CD4-positive, alpha-beta memory T cell (primary cell): ENCODE results near the gene PDE6B. TPM values are rescaled to one million over a fixed set of nuclear protein-coding genes. Genes with fewer than 3 reads are reported as not detected.

Source experiments
- CTCF ChIA-PET: fragments of 350-600 bp; sonication (Branson Sonifier 250); formaldehyde crosslinking; loops from one replicate; lab custom pipeline; 2021; ENCODE audit warnings: inconsistent platforms; ENCODE audit not compliant: partially characterized antibody; lab: Charles Lee
- POLR2A ChIA-PET: fragments of 350-600 bp; sonication (Branson Sonifier 250); formaldehyde crosslinking; loops from one replicate; lab custom pipeline; 2021; ENCODE audit not compliant: partially characterized antibody; lab: Charles Lee
- DNase-seq, 5 donors: peaks; one replicate each; pipeline versions ENCODE4 v3.0.0 to v3.0.0-alpha.2; 2020 to 2022; ENCODE audit warnings: mixed read lengths in 1 of 5
- H3K27ac ChIP-seq: one replicate; pipeline ENCODE4 v1.7.0; 2013; ENCODE audit warnings: low read depth, low read length
- H3K27me3 ChIP-seq: 2 replicates; pipeline ENCODE4 v1.7.0; 2013; ENCODE audit warnings: mild to moderate bottlenecking, low read length, moderate library complexity; ENCODE audit not compliant: insufficient read depth
- H3K36me3 ChIP-seq: 2 replicates; pipeline ENCODE4 v1.7.0; 2013; ENCODE audit warnings: mild to moderate bottlenecking, low read length, moderate library complexity; ENCODE audit not compliant: insufficient read depth
- H3K4me1 ChIP-seq: 2 replicates; pipeline ENCODE4 v1.7.0; 2013; ENCODE audit warnings: mild to moderate bottlenecking, low read length, moderate library complexity; ENCODE audit not compliant: insufficient read depth
- H3K4me3 ChIP-seq, 2 donors: one replicate each; pipeline ENCODE4 v1.7.0; 2013; ENCODE audit warnings: low read length in 2 of 2, mild to moderate bottlenecking in 1 of 2
- H3K9me3 ChIP-seq, 2 donors: one replicate each; pipeline ENCODE4 v1.7.0; 2013; ENCODE audit warnings: low read length in 2 of 2, control low read depth in 1 of 2; ENCODE audit not compliant: control insufficient read depth in 1 of 2
- H3K27ac Mint-ChIP-seq, 7 donors: one replicate each; pipeline ENCODE4 v1.8.0; 2020 to 2021; ENCODE audit warnings: mixed read lengths in 7 of 7, mild to moderate bottlenecking in 6 of 7, inconsistent platforms in 3 of 7, moderate library complexity in 3 of 7
- H3K27me3 Mint-ChIP-seq, 2 donors: one replicate each; pipeline ENCODE4 v1.8.0; 2020 to 2021; ENCODE audit warnings: mixed read lengths in 2 of 2
- H3K36me3 Mint-ChIP-seq, 2 donors: one replicate each; pipeline ENCODE4 v1.8.0; 2020 to 2021; ENCODE audit warnings: mixed read lengths in 2 of 2, inconsistent platforms in 1 of 2, mild to moderate bottlenecking in 1 of 2
- H3K4me1 Mint-ChIP-seq, 4 donors: one replicate each; pipeline ENCODE4 v1.8.0; 2020 to 2021; ENCODE audit warnings: mixed read lengths in 4 of 4, mild to moderate bottlenecking in 1 of 4
- H3K4me3 Mint-ChIP-seq, 8 donors: one replicate each; pipeline ENCODE4 v1.8.0; 2020 to 2021; ENCODE audit warnings: mixed read lengths in 8 of 8, mild to moderate bottlenecking in 7 of 8, moderate library complexity in 6 of 8, inconsistent platforms in 3 of 8
- H3K9me3 Mint-ChIP-seq, 8 donors: one replicate each; pipeline ENCODE4 v1.8.0; 2020 to 2021; ENCODE audit warnings: mixed read lengths in 8 of 8, mild to moderate bottlenecking in 5 of 8, inconsistent platforms in 3 of 8, moderate library complexity in 1 of 8
- intact Hi-C: fragments of 100-400 bp; cut with micrococcal nuclease; formaldehyde crosslinking; loops from one replicate; pipeline ENCODE4 v1.15.1; 2023
- polyA plus RNA-seq, 2 donors: library from polyadenylated mRNA; unstranded; fragments of 300-500 nt; fragmentation: Illumina TruSeq; gene quantifications; one replicate each; pipeline ENCODE4 v1.2.3, GENCODE V29; 2021
- total RNA-seq, 2 experiments: library from RNA; stranded (reverse); gene quantifications; one replicate each; pipeline ENCODE4 v1.2.3, GENCODE V29; 2021

PDE6B gene
- total and polyA plus RNA-seq, 4 experiments from 2014 or later = 15.3 to 17.6 (median 15.7) TPM

DNA sequence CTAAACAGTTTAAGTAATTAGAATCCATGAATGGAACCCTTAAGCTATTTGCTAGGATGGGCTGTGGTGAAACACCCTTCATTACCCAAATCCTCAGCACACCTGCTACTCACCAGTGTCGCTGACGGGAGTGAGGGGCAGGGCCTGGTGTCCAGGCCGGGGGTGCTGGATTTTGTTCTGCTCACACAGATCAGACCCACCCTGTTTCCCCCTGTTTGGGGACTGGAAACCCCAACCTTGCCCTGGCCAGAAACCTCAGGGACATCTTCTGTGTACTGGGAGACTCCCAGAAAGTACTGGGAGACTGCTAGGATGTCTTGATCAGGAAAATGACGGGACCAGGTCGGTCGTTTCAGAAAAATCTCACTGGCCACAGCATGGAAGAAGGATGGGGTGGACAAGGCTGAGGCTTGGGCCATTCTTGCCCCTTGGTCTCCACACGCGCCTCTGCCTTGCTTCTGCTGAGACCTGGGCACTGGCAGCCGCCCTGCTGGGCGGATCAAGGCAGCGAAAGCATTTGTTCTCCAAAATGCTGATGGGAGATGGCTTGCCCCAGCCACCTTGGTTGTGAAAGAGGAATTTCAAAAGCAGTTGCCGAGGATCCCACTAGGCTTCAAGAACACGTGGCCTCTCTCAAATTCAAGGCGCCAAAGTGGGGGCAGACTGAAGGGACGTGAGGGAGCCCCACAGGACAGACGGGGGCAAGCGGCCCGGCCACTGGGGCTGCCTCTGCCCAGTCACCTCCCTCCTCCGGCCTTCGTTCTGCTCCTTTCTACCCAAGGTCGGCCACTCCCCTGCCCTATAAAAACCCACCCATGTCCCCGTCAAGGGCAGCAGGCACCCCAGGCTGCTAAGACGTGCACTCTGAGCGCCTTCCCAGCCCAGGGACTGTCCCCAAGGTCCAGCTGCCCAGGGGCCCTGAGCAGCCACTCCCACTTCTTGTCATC is 23.5 kb upstream of the PDE6B start:
- no peaks in the 10 kb centered on the region for H3K4me1 ChIP-seq
- no peak overlapping the region for H3K27ac ChIP-seq
- Mint-ChIP-seq H3K27ac (no peak overlapping the region), H3K9me3 (peaks cover 0 to 8% (median 0%) of the 10 kb centered on the region in 8 donors), H3K36me3 (no peaks in the 10 kb centered on the region), H3K4me1 (peaks cover 0 to 6% (median 3%) of the 10 kb centered on the region in 4 donors), H3K4me3 (no peak overlapping the region), H3K27me3 (peaks cover 15 to 20% of the 10 kb centered on the region in 2 donors)
- no peaks in the 10 kb centered on the region for H3K9me3 ChIP-seq
- H3K4me3 ChIP-seq = no peak overlapping the region
- DNase-seq = no peak
- ChIA-PET POLR2A (no interaction called here), CTCF (no interaction called here)
- no peaks in the 10 kb centered on the region for H3K36me3 ChIP-seq
- no peaks in the 10 kb centered on the region for H3K27me3 ChIP-seq
- intact Hi-C loops = no loop called here

DNA sequence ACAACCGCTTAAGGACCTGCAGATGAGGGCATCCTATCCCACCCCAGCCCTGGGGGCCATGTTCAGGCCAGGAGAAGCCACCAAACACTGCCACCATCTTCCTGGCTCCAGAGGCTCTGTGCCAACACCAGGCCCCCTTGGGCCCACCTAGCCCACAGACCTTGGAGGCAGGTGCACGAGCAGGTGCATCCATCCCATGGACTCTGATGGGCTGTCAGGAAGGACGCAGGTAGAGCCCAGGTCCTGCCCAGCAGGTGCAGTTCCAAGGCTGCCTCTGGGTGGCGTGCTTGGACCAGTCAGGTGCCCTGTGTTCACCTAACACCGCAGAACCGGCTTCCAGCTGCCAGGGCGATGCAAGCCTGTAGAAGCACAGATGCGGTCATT is 22.8 kb upstream of the PDE6B start:
- H3K27ac Mint-ChIP-seq = no peak overlapping the region
- H3K4me3 ChIP-seq = no peak overlapping the region
- DNase-seq = peak in 4 of 5 donors; percentile 4 to 35 (median 16)
- H3K4me1 ChIP-seq = no peaks in the 10 kb centered on the region
- H3K36me3 ChIP-seq = no peaks in the 10 kb centered on the region
- intact Hi-C loops = no loop called here
- no peaks in the 10 kb centered on the region for H3K27me3 ChIP-seq
- no peak overlapping the region for H3K27ac ChIP-seq
- peaks cover 0 to 4% (median 0%) of the 10 kb centered on the region in 8 donors for H3K9me3 Mint-ChIP-seq
- no peaks in the 10 kb centered on the region for H3K36me3 Mint-ChIP-seq
- H3K4me1 Mint-ChIP-seq = peaks cover 0 to 6% (median 3%) of the 10 kb centered on the region in 4 donors
- H3K9me3 ChIP-seq = no peaks in the 10 kb centered on the region
- H3K27me3 Mint-ChIP-seq = peaks cover 11 to 20% of the 10 kb centered on the region in 2 donors
- POLR2A ChIA-PET = no interaction called here
- H3K4me3 Mint-ChIP-seq = no peak overlapping the region
- CTCF ChIA-PET = no interaction called here

GRCh38 chr4:604131-604530 is 21.2 kb upstream of the PDE6B start:
- DNase-seq = no peak
- Histone ChIP-seq H3K4me3 (no peak overlapping the region), H3K27ac (no peak overlapping the region), H3K27me3 (no peaks in the 10 kb centered on the region), H3K4me1 (no peaks in the 10 kb centered on the region), H3K36me3 (no peaks in the 10 kb centered on the region), H3K9me3 (no peaks in the 10 kb centered on the region)
- peaks cover 0 to 6% (median 3%) of the 10 kb centered on the region in 4 donors for H3K4me1 Mint-ChIP-seq
- intact Hi-C loops = no loop called here
- peaks cover 13 to 19% of the 10 kb centered on the region in 2 donors for H3K27me3 Mint-ChIP-seq
- no peak overlapping the region for H3K27ac Mint-ChIP-seq
- H3K9me3 Mint-ChIP-seq = peaks cover 0 to 2% (median 0%) of the 10 kb centered on the region in 8 donors
- POLR2A ChIA-PET = no interaction called here
- CTCF ChIA-PET = no interaction called here
- H3K36me3 Mint-ChIP-seq = no peaks in the 10 kb centered on the region
- H3K4me3 Mint-ChIP-seq = no peak overlapping the region

- Mint-ChIP-seq H3K9me3 (peaks cover 0 to 3% (median 0%) of the 10 kb centered on the region in 8 donors), H3K27ac (no peak overlapping the region)
- no peak overlapping the region for H3K27ac ChIP-seq
Observed at GRCh38 chr4:605702-606425, 19.5 kb upstream of the PDE6B start.

GRCh38 chr4:608236-608635 is 17.1 kb upstream of the PDE6B start:
- no peak overlapping the region for H3K4me3 ChIP-seq
- Mint-ChIP-seq H3K4me3 (no peak overlapping the region), H3K9me3 (peaks cover 0 to 3% (median 0%) of the 10 kb centered on the region in 8 donors), H3K36me3 (no peaks in the 10 kb centered on the region), H3K27ac (no peak overlapping the region), H3K27me3 (peaks cover 17 to 22% of the 10 kb centered on the region in 2 donors), H3K4me1 (peaks cover 0 to 6% (median 4%) of the 10 kb centered on the region in 4 donors)
- H3K36me3 ChIP-seq = no peaks in the 10 kb centered on the region
- DNase-seq = no peak
- no peaks in the 10 kb centered on the region for H3K4me1 ChIP-seq
- no peaks in the 10 kb centered on the region for H3K9me3 ChIP-seq
- intact Hi-C loops = no loop called here
- H3K27ac ChIP-seq = no peak overlapping the region
- no peaks in the 10 kb centered on the region for H3K27me3 ChIP-seq
- ChIA-PET CTCF (no interaction called here), POLR2A (no interaction called here)

More at GRCh38 chr4:605702-606425, 19.5 kb upstream of the PDE6B start:
- no peak for DNase-seq
- no peak overlapping the region for H3K4me3 Mint-ChIP-seq
- CTCF ChIA-PET = no interaction called here
- peaks cover 19 to 27% of the 10 kb centered on the region in 2 donors for H3K27me3 Mint-ChIP-seq
- H3K36me3 ChIP-seq = no peaks in the 10 kb centered on the region
- peaks cover 0 to 6% (median 4%) of the 10 kb centered on the region in 4 donors for H3K4me1 Mint-ChIP-seq
- no peaks in the 10 kb centered on the region for H3K36me3 Mint-ChIP-seq
- H3K4me1 ChIP-seq = no peaks in the 10 kb centered on the region
- H3K4me3 ChIP-seq = no peak overlapping the region
- POLR2A ChIA-PET = no interaction called here
- H3K9me3 ChIP-seq = no peaks in the 10 kb centered on the region
- intact Hi-C loops = no loop called here
- H3K27me3 ChIP-seq = no peaks in the 10 kb centered on the region

DNA sequence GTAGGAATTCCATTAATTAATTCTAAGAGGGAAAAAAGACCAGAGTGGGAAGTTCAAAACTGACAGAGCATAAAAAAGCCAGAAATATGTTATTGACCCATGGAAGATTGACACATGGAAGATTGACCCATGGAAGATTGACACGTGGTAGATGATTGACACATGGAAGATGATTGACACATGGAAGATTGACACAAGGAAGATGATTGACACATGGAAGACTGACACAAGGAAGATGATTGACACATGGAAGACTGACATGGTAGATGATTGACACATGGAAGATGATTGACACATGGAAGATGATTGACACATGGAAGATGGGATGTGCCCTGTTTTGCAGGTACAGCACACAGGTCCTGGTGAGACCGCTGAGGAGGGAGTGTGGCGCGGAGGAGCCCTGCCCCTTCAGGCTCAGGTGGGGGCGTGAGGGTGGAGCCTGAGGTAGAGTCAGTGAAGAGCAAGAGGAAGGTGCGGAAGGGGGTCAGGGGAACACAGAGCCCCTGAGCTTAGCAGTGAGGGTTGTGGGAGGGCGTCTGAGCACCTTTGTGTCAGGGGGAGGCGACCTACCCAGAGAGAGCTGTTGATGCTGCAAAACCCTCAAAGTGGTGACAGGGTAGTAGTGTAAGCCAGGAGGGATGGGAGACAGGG is 15.8 kb upstream of the PDE6B start:
- no peak overlapping the region for H3K27ac ChIP-seq
- Mint-ChIP-seq H3K4me1 (peaks cover 0 to 6% (median 0%) of the 10 kb centered on the region in 4 donors), H3K4me3 (no peak overlapping the region), H3K27me3 (peaks cover 21 to 24% of the 10 kb centered on the region in 2 donors), H3K36me3 (no peaks in the 10 kb centered on the region), H3K27ac (peak overlapping the region in 1 of 7 donors; percentile 34), H3K9me3 (peaks cover 0 to 4% (median 0%) of the 10 kb centered on the region in 8 donors)
- H3K4me3 ChIP-seq = no peak overlapping the region
- ChIA-PET POLR2A (no interaction called here), CTCF (no interaction called here)
- H3K4me1 ChIP-seq = no peaks in the 10 kb centered on the region
- no peaks in the 10 kb centered on the region for H3K27me3 ChIP-seq
- no peak for DNase-seq
- H3K36me3 ChIP-seq = no peaks in the 10 kb centered on the region
- intact Hi-C loops = no loop called here
- H3K9me3 ChIP-seq = no peaks in the 10 kb centered on the region
